ENCODE measurements around the gene UBAP2L.
"Not testable (repeated sequence)": the region's sequence is repeated elsewhere in the genome, so short reads cannot be mapped to it uniquely, and the experiment has no call there.

The UBAP2L gene

GRCh38 chr1:154304664-154305337, 84.0 kb downstream of the UBAP2L start:
- H3K9me3 ChIP-seq (ENCODE audit: control insufficient read depth in 1 of 2, low read length in 2 of 2): no peaks in the 10 kb centered on the region

GRCh38 chr1:154306151-154306550, 85.4 kb downstream of the UBAP2L start:
- Histone ChIP-seq H3K9ac (ENCODE audit: low read depth in 1 of 2, low read length in 2 of 2) (no peak overlapping the region), H3K27me3 (ENCODE audit: control insufficient read depth in 1 of 2, insufficient read depth in 2 of 2, low read length in 2 of 2) (no peaks in the 10 kb centered on the region), H3K4me1 (ENCODE audit: control insufficient read depth in 1 of 2, insufficient read depth in 2 of 2, low read length in 2 of 2) (no peaks in the 10 kb centered on the region), H3K27ac (ENCODE audit: low read depth, low read length) (no peak overlapping the region), H3K9me3 (ENCODE audit: control insufficient read depth in 1 of 2, low read length in 2 of 2) (no peaks in the 10 kb centered on the region), H3K36me3 (ENCODE audit: control insufficient read depth in 1 of 2, insufficient read depth in 2 of 2, low read length in 2 of 2) (no peaks in the 10 kb centered on the region), H3K4me3 (ENCODE audit: low read depth in 1 of 2, low read length in 2 of 2) (no peak overlapping the region)

More at GRCh38 chr1:154304664-154305337, 84.0 kb downstream of the UBAP2L start:
- H3K36me3 ChIP-seq (ENCODE audit: control insufficient read depth in 1 of 2, insufficient read depth in 2 of 2, low read length in 2 of 2): no peaks in the 10 kb centered on the region
- H3K4me1 ChIP-seq (ENCODE audit: control insufficient read depth in 1 of 2, insufficient read depth in 2 of 2, low read length in 2 of 2): no peaks in the 10 kb centered on the region
- H3K27ac ChIP-seq (ENCODE audit: low read depth, low read length): no peak overlapping the region
- H3K27me3 ChIP-seq (ENCODE audit: control insufficient read depth in 1 of 2, insufficient read depth in 2 of 2, low read length in 2 of 2): no peaks in the 10 kb centered on the region
- no peak overlapping the region for H3K4me3 ChIP-seq (ENCODE audit: low read depth in 1 of 2, low read length in 2 of 2)
- H3K9ac ChIP-seq (ENCODE audit: low read depth in 1 of 2, low read length in 2 of 2): no peak overlapping the region

GRCh38 chr1:154307670-154308270, 87.0 kb downstream of the UBAP2L start:
- H3K9ac ChIP-seq (ENCODE audit: low read depth in 1 of 2, low read length in 2 of 2): not testable (repeated sequence)

GRCh38 chr1:154309136-154309535, 88.4 kb downstream of the UBAP2L start:
- H3K27me3 ChIP-seq (ENCODE audit: control insufficient read depth in 1 of 2, insufficient read depth in 2 of 2, low read length in 2 of 2); H3K4me3 ChIP-seq (ENCODE audit: low read depth in 1 of 2, low read length in 2 of 2); H3K4me1 ChIP-seq (ENCODE audit: control insufficient read depth in 1 of 2, insufficient read depth in 2 of 2, low read length in 2 of 2); H3K9ac ChIP-seq (ENCODE audit: low read depth in 1 of 2, low read length in 2 of 2); H3K36me3 ChIP-seq (ENCODE audit: control insufficient read depth in 1 of 2, insufficient read depth in 2 of 2, low read length in 2 of 2); H3K9me3 ChIP-seq (ENCODE audit: control insufficient read depth in 1 of 2, low read length in 2 of 2); H3K27ac ChIP-seq (ENCODE audit: low read depth, low read length): not testable (repeated sequence)

More at GRCh38 chr1:154307670-154308270, 87.0 kb downstream of the UBAP2L start:
- not testable (repeated sequence) for H3K27ac ChIP-seq (ENCODE audit: low read depth, low read length); H3K36me3 ChIP-seq (ENCODE audit: control insufficient read depth in 1 of 2, insufficient read depth in 2 of 2, low read length in 2 of 2); H3K9me3 ChIP-seq (ENCODE audit: control insufficient read depth in 1 of 2, low read length in 2 of 2); H3K4me3 ChIP-seq (ENCODE audit: low read depth in 1 of 2, low read length in 2 of 2); H3K27me3 ChIP-seq (ENCODE audit: control insufficient read depth in 1 of 2, insufficient read depth in 2 of 2, low read length in 2 of 2); H3K4me1 ChIP-seq (ENCODE audit: control insufficient read depth in 1 of 2, insufficient read depth in 2 of 2, low read length in 2 of 2)

GRCh38 chr1:154312229-154313065, 91.7 kb downstream of the UBAP2L start:
- not testable (repeated sequence) for H3K27me3 ChIP-seq (ENCODE audit: control insufficient read depth in 1 of 2, insufficient read depth in 2 of 2, low read length in 2 of 2); H3K9me3 ChIP-seq (ENCODE audit: control insufficient read depth in 1 of 2, low read length in 2 of 2); H3K9ac ChIP-seq (ENCODE audit: low read depth in 1 of 2, low read length in 2 of 2); H3K36me3 ChIP-seq (ENCODE audit: control insufficient read depth in 1 of 2, insufficient read depth in 2 of 2, low read length in 2 of 2); H3K4me3 ChIP-seq (ENCODE audit: low read depth in 1 of 2, low read length in 2 of 2); H3K27ac ChIP-seq (ENCODE audit: low read depth, low read length); H3K4me1 ChIP-seq (ENCODE audit: control insufficient read depth in 1 of 2, insufficient read depth in 2 of 2, low read length in 2 of 2)

- H3K9ac ChIP-seq (ENCODE audit: low read depth in 1 of 2, low read length in 2 of 2): no peak overlapping the region
- H3K27ac ChIP-seq (ENCODE audit: low read depth, low read length): no peak overlapping the region
- no peak overlapping the region for H3K4me3 ChIP-seq (ENCODE audit: low read depth in 1 of 2, low read length in 2 of 2)
- peaks cover 4 to 8% of the 10 kb centered on the region in 2 donors for H3K9me3 ChIP-seq (ENCODE audit: control insufficient read depth in 1 of 2, low read length in 2 of 2)
- no peaks in the 10 kb centered on the region for H3K27me3 ChIP-seq (ENCODE audit: control insufficient read depth in 1 of 2, insufficient read depth in 2 of 2, low read length in 2 of 2)
- no peaks in the 10 kb centered on the region for H3K4me1 ChIP-seq (ENCODE audit: control insufficient read depth in 1 of 2, insufficient read depth in 2 of 2, low read length in 2 of 2)
- H3K36me3 ChIP-seq (ENCODE audit: control insufficient read depth in 1 of 2, insufficient read depth in 2 of 2, low read length in 2 of 2): no peaks in the 10 kb centered on the region
Observed at GRCh38 chr1:154313066-154313356, 92.3 kb downstream of the UBAP2L start.

- not testable (repeated sequence) for H3K9ac ChIP-seq (ENCODE audit: low read depth in 1 of 2, low read length in 2 of 2); H3K4me1 ChIP-seq (ENCODE audit: control insufficient read depth in 1 of 2, insufficient read depth in 2 of 2, low read length in 2 of 2); H3K36me3 ChIP-seq (ENCODE audit: control insufficient read depth in 1 of 2, insufficient read depth in 2 of 2, low read length in 2 of 2); H3K4me3 ChIP-seq (ENCODE audit: low read depth in 1 of 2, low read length in 2 of 2); H3K27me3 ChIP-seq (ENCODE audit: control insufficient read depth in 1 of 2, insufficient read depth in 2 of 2, low read length in 2 of 2); H3K27ac ChIP-seq (ENCODE audit: low read depth, low read length); H3K9me3 ChIP-seq (ENCODE audit: control insufficient read depth in 1 of 2, low read length in 2 of 2)
Observed at GRCh38 chr1:154314226-154314625, 93.5 kb downstream of the UBAP2L start.

- Histone ChIP-seq H3K4me3 (ENCODE audit: low read depth in 1 of 2, low read length in 2 of 2) (no peak overlapping the region), H3K9ac (ENCODE audit: low read depth in 1 of 2, low read length in 2 of 2) (no peak overlapping the region), H3K36me3 (ENCODE audit: control insufficient read depth in 1 of 2, insufficient read depth in 2 of 2, low read length in 2 of 2) (no peaks in the 10 kb centered on the region), H3K27me3 (ENCODE audit: control insufficient read depth in 1 of 2, insufficient read depth in 2 of 2, low read length in 2 of 2) (no peaks in the 10 kb centered on the region), H3K4me1 (ENCODE audit: control insufficient read depth in 1 of 2, insufficient read depth in 2 of 2, low read length in 2 of 2) (peaks cover 0 to 4% of the 10 kb centered on the region in 2 donors), H3K9me3 (ENCODE audit: control insufficient read depth in 1 of 2, low read length in 2 of 2) (peaks cover 4 to 8% of the 10 kb centered on the region in 2 donors), H3K27ac (ENCODE audit: low read depth, low read length) (no peak overlapping the region)
Observed at GRCh38 chr1:154316704-154317103, 95.9 kb downstream of the UBAP2L start.

- Histone ChIP-seq H3K36me3 (ENCODE audit: control insufficient read depth in 1 of 2, insufficient read depth in 2 of 2, low read length in 2 of 2) (no peaks in the 10 kb centered on the region), H3K27me3 (ENCODE audit: control insufficient read depth in 1 of 2, insufficient read depth in 2 of 2, low read length in 2 of 2) (peaks cover 0 to 1% of the 10 kb centered on the region in 2 donors)
Observed at GRCh38 chr1:154318386-154318785, 97.6 kb downstream of the UBAP2L start.

More at GRCh38 chr1:154318386-154318785, 97.6 kb downstream of the UBAP2L start:
- Histone ChIP-seq H3K4me1 (ENCODE audit: control insufficient read depth in 1 of 2, insufficient read depth in 2 of 2, low read length in 2 of 2) (peaks cover 0 to 4% of the 10 kb centered on the region in 2 donors), H3K27ac (ENCODE audit: low read depth, low read length) (no peak overlapping the region), H3K9me3 (ENCODE audit: control insufficient read depth in 1 of 2, low read length in 2 of 2) (peaks cover 4 to 8% of the 10 kb centered on the region in 2 donors), H3K9ac (ENCODE audit: low read depth in 1 of 2, low read length in 2 of 2) (no peak overlapping the region), H3K4me3 (ENCODE audit: low read depth in 1 of 2, low read length in 2 of 2) (no peak overlapping the region)

Measured in duodenal mucosa (tissue), 2 donors.